GM23338 (cell line): Measurements from ENCODE around the gene AKR1D1. TPM values are rescaled to one million over a fixed set of nuclear protein-coding genes. Genes with fewer than 3 reads are reported as not detected.

Experiments
- ATAC-seq: fragments of 200-7000 bp; cut with Tn5 transposase; 3 replicates; pipeline ENCODE4 v1.9.1; 2020
- DNase-seq: peaks from one replicate; pipeline ENCODE4 v3.0.0-alpha.2; 2015; ENCODE audit warnings: low spot score
- H2AFZ ChIP-seq: fragments of 200-600 bp; sonication (generic); 2 replicates; pipeline ENCODE4 v1.8.0; 2016; ENCODE audit warnings: antibody characterized with exemption, mild to moderate bottlenecking, moderate library complexity
- H3F3A ChIP-seq: fragments of 200-600 bp; sonication (generic); replicated peaks from 2 replicates; pipeline ENCODE4 v1.8.0; 2017; ENCODE audit warnings: antibody characterized with exemption, mixed run types, low read depth
- H3K27ac ChIP-seq: fragments of 200-600 bp; sonication (generic); 2 replicates; pipeline ENCODE4 v1.6.1; 2016; ENCODE audit warnings: low read depth
- H3K27me3 ChIP-seq: fragments of 200-600 bp; sonication (generic); 2 replicates; pipeline ENCODE4 v1.8.0; 2016; ENCODE audit warnings: mild to moderate bottlenecking, mixed run types, moderate library complexity; ENCODE audit not compliant: insufficient read depth
- H3K36me3 ChIP-seq: fragments of 200-600 bp; sonication (generic); 2 replicates; pipeline ENCODE4 v1.8.0; 2016; ENCODE audit warnings: mild to moderate bottlenecking; ENCODE audit not compliant: insufficient read depth
- H3K4me1 ChIP-seq: fragments of 200-600 bp; sonication (generic); 2 replicates; pipeline ENCODE4 v1.8.0; 2016; ENCODE audit warnings: mild to moderate bottlenecking, moderate library complexity; ENCODE audit not compliant: insufficient read depth
- H3K4me2 ChIP-seq: fragments of 200-600 bp; sonication (generic); 2 replicates; pipeline ENCODE4 v1.7.1; 2017; ENCODE audit warnings: mixed run types
- H3K4me3 ChIP-seq: fragments of 200-600 bp; sonication (generic); 2 replicates; pipeline ENCODE4 v1.6.1; 2016; ENCODE audit warnings: mixed run types
- H3K79me2 ChIP-seq: fragments of 200-600 bp; sonication (generic); replicated peaks from 2 replicates; pipeline ENCODE4 v1.8.0; 2017; ENCODE audit warnings: mild to moderate bottlenecking; ENCODE audit not compliant: insufficient read depth
- H3K9me2 ChIP-seq: fragments of 200-600 bp; sonication (generic); 2 replicates; pipeline ENCODE4 v1.8.0; 2017; ENCODE audit not compliant: insufficient read depth
- H4K20me1 ChIP-seq: fragments of 200-600 bp; sonication (generic); replicated peaks from 2 replicates; pipeline ENCODE4 v1.8.0; 2017; ENCODE audit warnings: mild to moderate bottlenecking; ENCODE audit not compliant: insufficient read depth
- H3K27ac Mint-ChIP-seq: 2 replicates; pipeline ENCODE4 v1.8.0; 2020; ENCODE audit warnings: inconsistent platforms, mild to moderate bottlenecking, moderate library complexity, mixed read lengths
- H3K27me3 Mint-ChIP-seq: 3 replicates; pipeline ENCODE4 v1.8.0; 2022; ENCODE audit warnings: low read depth, mild to moderate bottlenecking, moderate library complexity, mixed read lengths, inconsistent platforms; ENCODE audit not compliant: insufficient read depth, poor library complexity
- H3K36me3 Mint-ChIP-seq: 3 replicates; pipeline ENCODE4 v1.8.0; 2021; ENCODE audit warnings: low read depth, mild to moderate bottlenecking, inconsistent platforms, moderate library complexity, mixed read lengths
- H3K4me1 Mint-ChIP-seq: 3 replicates; pipeline ENCODE4 v1.8.0; 2020; ENCODE audit warnings: mild to moderate bottlenecking, inconsistent platforms, mixed read lengths
- H3K4me3 Mint-ChIP-seq: 3 replicates; pipeline ENCODE4 v1.8.0; 2021; ENCODE audit warnings: moderate library complexity, mild to moderate bottlenecking, inconsistent platforms, mixed read lengths
- H3K9me3 Mint-ChIP-seq: 3 replicates; pipeline ENCODE4 v1.8.0; 2020; ENCODE audit warnings: moderate library complexity, mild to moderate bottlenecking, inconsistent platforms, mixed read lengths
- CTCF ChIP-seq, 2 experiments: fragments of 200-600 bp in 1 of 2; sonication (generic) in 1 of 2; conservative IDR thresholded peaks; 2 replicates each; pipeline versions ENCODE4 v1.5.1 to v1.6.1; 2016 to 2017; ENCODE audit warnings: antibody characterized with exemption in 2 of 2, low read depth in 2 of 2, mild to moderate bottlenecking in 2 of 2, moderate library complexity in 1 of 2
- EZH2 ChIP-seq: fragments of 200-600 bp; sonication (generic); IDR thresholded peaks from one replicate; pipeline ENCODE4 v1.8.0; 2017; ENCODE audit warnings: antibody characterized with exemption, mild to moderate bottlenecking, low read depth; ENCODE audit not compliant: unreplicated experiment
- EZH2phosphoT487 ChIP-seq: fragments of 200-600 bp; sonication (generic); IDR thresholded peaks from one replicate; pipeline ENCODE4 v1.8.1; 2018; ENCODE audit warnings: antibody characterized with exemption; ENCODE audit not compliant: unreplicated experiment
- JUNB ChIP-seq: IDR thresholded peaks from one replicate; pipeline ENCODE4 v1.6.1; 2016; ENCODE audit warnings: antibody characterized with exemption; ENCODE audit not compliant: unreplicated experiment
- NANOG ChIP-seq: IDR thresholded peaks from 2 replicates; pipeline ENCODE4 v1.6.1; 2016; ENCODE audit warnings: antibody characterized with exemption, borderline replicate concordance
- POLR2AphosphoS5 ChIP-seq: IDR thresholded peaks from 2 replicates; pipeline ENCODE4 v1.6.1; 2016; ENCODE audit warnings: antibody characterized with exemption, low read depth
- REST ChIP-seq: IDR thresholded peaks from one replicate; pipeline ENCODE4 v1.6.1; 2018; ENCODE audit warnings: antibody characterized with exemption; ENCODE audit not compliant: unreplicated experiment
- STAT1 ChIP-seq: IDR thresholded peaks from one replicate; pipeline ENCODE4 v1.6.1; 2016; ENCODE audit warnings: antibody characterized with exemption; ENCODE audit not compliant: unreplicated experiment
- ZNF114 ChIP-seq: fragments of 250-450 bp; sonication (Bioruptor Pico); IDR thresholded peaks from 2 replicates; pipeline ENCODE4 v1.5.0; 2020; ENCODE audit warnings: mild to moderate bottlenecking, moderate library complexity
- polyA plus RNA-seq: library from polyadenylated mRNA; unstranded; fragments of >200 nt; fragmentation: Nextera tagmentation; extraction: Ambion mirVana; gene quantifications from 2 replicates; pipeline ENCODE4 v1.2.1, GENCODE V29; 2016
- total RNA-seq: library from RNA; depleted of rRNA; stranded (reverse); fragments of >200 nt; shearing (Covaris generic); gene quantifications from 2 replicates; pipeline ENCODE4 v1.2.3, GENCODE V29; 2014
- TF ChIP-seq, protein P1 (sequence below): IDR thresholded peaks from 2 replicates; pipeline ENCODE4 v1.6.1; 2016; ENCODE audit warnings: antibody characterized with exemption

Gene AKR1D1
- total and polyA plus RNA-seq, 2 experiments from 2014 or later: 0.14 TPM; not detected in 1

GRCh38 chr7:138086563-138087270, 10.5 kb downstream of the AKR1D1 start (continued):
- TF ChIP-seq, protein P1, sequence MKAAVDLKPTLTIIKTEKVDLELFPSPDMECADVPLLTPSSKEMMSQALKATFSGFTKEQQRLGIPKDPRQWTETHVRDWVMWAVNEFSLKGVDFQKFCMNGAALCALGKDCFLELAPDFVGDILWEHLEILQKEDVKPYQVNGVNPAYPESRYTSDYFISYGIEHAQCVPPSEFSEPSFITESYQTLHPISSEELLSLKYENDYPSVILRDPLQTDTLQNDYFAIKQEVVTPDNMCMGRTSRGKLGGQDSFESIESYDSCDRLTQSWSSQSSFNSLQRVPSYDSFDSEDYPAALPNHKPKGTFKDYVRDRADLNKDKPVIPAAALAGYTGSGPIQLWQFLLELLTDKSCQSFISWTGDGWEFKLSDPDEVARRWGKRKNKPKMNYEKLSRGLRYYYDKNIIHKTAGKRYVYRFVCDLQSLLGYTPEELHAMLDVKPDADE: no peak
- TF ChIP-seq EZH2 (no peak), CTCF (conservative IDR thresholded peaks at IDR 0.05; ENCODE audit: low read depth in 2 of 2) (no peak), NANOG (no peak), REST (no peak)

DNA sequence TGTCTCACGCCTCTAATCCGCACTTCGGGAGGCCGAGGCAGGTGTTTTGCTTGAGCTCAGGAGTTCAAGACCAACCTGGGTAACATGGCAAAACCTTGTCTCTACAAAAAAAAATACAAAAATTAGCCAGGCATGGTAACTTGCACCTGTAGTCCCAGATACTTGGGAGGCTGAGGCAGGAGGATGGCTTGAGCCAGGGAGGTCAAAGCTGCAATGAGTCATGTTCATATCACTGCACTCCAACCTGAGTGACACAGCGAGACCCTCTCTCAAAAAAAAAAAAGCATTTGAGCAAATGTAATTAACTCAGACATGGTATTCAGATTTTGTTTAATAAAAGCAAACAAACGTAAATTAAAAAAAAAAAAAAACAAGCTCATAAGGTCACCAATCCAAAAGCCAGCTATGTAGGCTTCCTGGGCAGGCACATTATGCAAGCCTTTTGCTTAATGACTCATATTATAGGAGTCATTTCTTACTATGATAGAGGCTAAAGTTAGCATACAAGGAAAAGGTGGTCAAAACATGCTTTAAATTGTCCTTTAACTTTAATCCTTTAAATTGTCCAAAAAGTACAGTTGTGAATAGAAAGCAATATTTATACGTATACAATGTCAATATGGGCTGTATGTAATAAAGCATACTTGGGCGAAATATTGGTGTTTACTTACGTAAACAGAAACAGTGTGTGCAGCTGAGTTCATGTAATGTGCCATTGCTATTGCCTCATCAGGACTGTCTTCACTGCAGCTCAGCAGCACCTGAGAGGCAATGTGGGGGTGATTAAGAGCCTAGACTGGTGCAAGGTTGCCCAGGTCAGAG, 13.0 kb downstream of the AKR1D1 start:
- H3K9me2 ChIP-seq: no peaks in the 10 kb centered on the region
- DNase-seq (no peak), ATAC-seq (no peak)
- H3K36me3 ChIP-seq: no peaks in the 10 kb centered on the region
- no peak overlapping the region for H2AFZ ChIP-seq
- Mint-ChIP-seq H3K27ac (no peak overlapping the region), H3K4me1 (no peaks in the 10 kb centered on the region), H3K9me3 (no peaks in the 10 kb centered on the region), H3K27me3 (no peaks in the 10 kb centered on the region), H3K4me3 (no peak overlapping the region), H3K36me3 (no peaks in the 10 kb centered on the region)
- H3K79me2 ChIP-seq: no peaks in the 10 kb centered on the region
- no peaks in the 10 kb centered on the region for H3K4me1 ChIP-seq
- H3K27ac ChIP-seq: no peak overlapping the region
- no peaks in the 10 kb centered on the region for H3K27me3 ChIP-seq
- no peak overlapping the region for H3K4me2 ChIP-seq
- no peaks in the 10 kb centered on the region for H3F3A ChIP-seq
- H4K20me1 ChIP-seq: no peaks in the 10 kb centered on the region
- H3K4me3 ChIP-seq: no peak overlapping the region
- TF ChIP-seq JUNB (no peak), STAT1 (no peak), REST (no peak), CTCF (conservative IDR thresholded peaks at IDR 0.05; ENCODE audit: low read depth in 2 of 2) (no peak), POLR2AphosphoS5 (no peak), EZH2phosphoT487 (no peak), ZNF114 (no peak)
